Endothelial cell of umbilical vein (primary cell): ENCODE results near the gene CYTIP. TPM values are rescaled to one million over a fixed set of nuclear protein-coding genes. Genes with fewer than 3 reads are reported as not detected.

Source experiments
- BruUV-seq: library from RNA; stranded (reverse); fragments of 400-500 nt; replicated peaks from 2 replicates; lab custom pipeline; 2021; lab: Mats Ljungman, UMichigan
- CTCF ChIA-PET: fragments of 300-600, 350-600 bp; sonication (Branson Sonifier 250); formaldehyde crosslinking; loops from one replicate; lab custom pipeline; 2021; ENCODE audit warnings: antibody characterized with exemption, inconsistent platforms; lab: Charles Lee
- POLR2A ChIA-PET: fragments of 300-600, 350-600 bp; sonication (Branson Sonifier 250); formaldehyde crosslinking; loops from one replicate; lab custom pipeline; 2021; ENCODE audit warnings: antibody characterized with exemption, inconsistent platforms; lab: Charles Lee
- DNase-seq: peaks from one replicate; pipeline ENCODE4 v3.0.0-alpha.2; 2011; ENCODE audit warnings: low read depth, low spot score
- FAIRE-seq: peaks from 2 replicates; lab custom pipeline; 2011; peaks lifted over from hg19 to GRCh38; lab: Jason Lieb, UNC
- H2AFZ ChIP-seq: 2 replicates; pipeline ENCODE4 v1.6.0; 2012; ENCODE audit warnings: low read depth, low read length, control low read depth, inconsistent platforms
- H3K27ac ChIP-seq: 2 replicates; pipeline ENCODE4 v1.5.1; 2011; ENCODE audit warnings: low read depth, mild to moderate bottlenecking, control low read depth, low read length, moderate library complexity; ENCODE audit not compliant: insufficient read depth
- H3K27me3 ChIP-seq, 2 experiments: 2 replicates each; pipeline versions ENCODE4 v1.6.0 to v1.6.1; 2011; ENCODE audit warnings: low read length in 2 of 2, mixed read lengths in 1 of 2; ENCODE audit not compliant: control insufficient read depth in 2 of 2, insufficient read depth in 2 of 2
- H3K36me3 ChIP-seq, 2 experiments: 2 replicates in 1 of 2; 3 replicates in 1 of 2; pipeline ENCODE4 v1.5.1; 2011; ENCODE audit warnings: low read length in 2 of 2, mild to moderate bottlenecking in 1 of 2, moderate library complexity in 1 of 2; ENCODE audit not compliant: control insufficient read depth in 2 of 2, insufficient read depth in 2 of 2; ENCODE audit errors: extremely low read depth in 1 of 2
- H3K4me1 ChIP-seq: 3 replicates; pipeline ENCODE4 v1.5.1; 2011; ENCODE audit warnings: mild to moderate bottlenecking, low read length; ENCODE audit not compliant: control insufficient read depth, insufficient read depth; ENCODE audit errors: extremely low read depth
- H3K4me2 ChIP-seq: 2 replicates; pipeline ENCODE4 v1.6.1; 2011; ENCODE audit warnings: low read length, control low read depth, mixed read lengths; ENCODE audit not compliant: insufficient read depth
- H3K4me3 ChIP-seq, 3 experiments: fragments of 200-600 bp in 1 of 3; sonication (generic), shearing (Covaris generic) in 1 of 3; replicated peaks in 1 of 3; 2 replicates each; pipeline ENCODE4 v1.5.1; 2011 to 2016; ENCODE audit warnings: control low read depth in 3 of 3, low read length in 3 of 3, mild to moderate bottlenecking in 2 of 3, inconsistent platforms in 1 of 3, low read depth in 1 of 3, moderate library complexity in 1 of 3; ENCODE audit not compliant: insufficient read depth in 1 of 3
- H3K79me2 ChIP-seq: 2 replicates; pipeline ENCODE4 v1.6.0; 2012; ENCODE audit warnings: low read length, inconsistent platforms; ENCODE audit not compliant: control insufficient read depth, insufficient read depth
- H3K9ac ChIP-seq: replicated peaks from 2 replicates; pipeline ENCODE3; 2011; ENCODE audit warnings: low read length, control low read depth; ENCODE audit not compliant: insufficient read depth; ENCODE audit errors: extremely low read depth
- H3K9me1 ChIP-seq: replicated peaks from 3 replicates; pipeline ENCODE4 v1.6.0; 2011; ENCODE audit warnings: mild to moderate bottlenecking, low read length; ENCODE audit not compliant: control insufficient read depth, insufficient read depth; ENCODE audit errors: extremely low read depth
- H3K9me3 ChIP-seq: replicated peaks from 2 replicates; pipeline ENCODE4 v1.5.1; 2012; ENCODE audit warnings: low read length, inconsistent platforms; ENCODE audit not compliant: control insufficient read depth, insufficient read depth
- H4K20me1 ChIP-seq: replicated peaks from 2 replicates; pipeline ENCODE3; 2011; ENCODE audit warnings: mild to moderate bottlenecking, low read length; ENCODE audit not compliant: control insufficient read depth, insufficient read depth; ENCODE audit errors: extremely low read depth
- CTCF ChIP-seq, 2 donors: IDR thresholded peaks; 1 replicate in 1 of 2; 2 replicates in 1 of 2; pipeline ENCODE4 v1.5.1; 2011; ENCODE audit warnings: low read length in 2 of 2, mild to moderate bottlenecking in 2 of 2, moderate library complexity in 2 of 2, control low read depth in 1 of 2, inconsistent platforms in 1 of 2, low read depth in 1 of 2; ENCODE audit not compliant: insufficient read depth in 1 of 2; ENCODE audit errors: extremely low read depth in 1 of 2
- EZH2 ChIP-seq: IDR thresholded peaks from 2 replicates; pipeline ENCODE4 v1.6.1; 2012; ENCODE audit warnings: borderline replicate concordance, low read depth, mild to moderate bottlenecking, moderate library complexity, low read length, inconsistent platforms; ENCODE audit not compliant: severe bottlenecking
- FOS ChIP-seq: IDR thresholded peaks from 2 replicates; pipeline ENCODE4 v1.6.1; 2011; ENCODE audit warnings: mild to moderate bottlenecking, low read length, moderate library complexity, borderline replicate concordance; ENCODE audit not compliant: insufficient read depth
- GATA2 ChIP-seq: IDR thresholded peaks from 2 replicates; pipeline ENCODE4 v1.7.0; 2011; ENCODE audit warnings: low read depth, mild to moderate bottlenecking, moderate library complexity, mixed read lengths, low read length; ENCODE audit not compliant: insufficient read length, insufficient read depth
- JUN ChIP-seq: IDR thresholded peaks from 2 replicates; pipeline ENCODE4 v1.6.1; 2011; ENCODE audit warnings: borderline replicate concordance, low read depth; ENCODE audit not compliant: insufficient read length, insufficient read depth
- MAX ChIP-seq: IDR thresholded peaks from 2 replicates; pipeline ENCODE4 v1.6.1; 2011; ENCODE audit not compliant: insufficient read depth, insufficient read length
- MYC ChIP-seq: IDR thresholded peaks from one replicate; pipeline ENCODE4 v1.6.1; 2011; ENCODE audit warnings: mild to moderate bottlenecking, low read depth, low read length
- POLR2A ChIP-seq: IDR thresholded peaks from 2 replicates; pipeline ENCODE4 v1.6.1; 2012; ENCODE audit warnings: low read depth, mild to moderate bottlenecking, control low read depth, low read length
- POLR2AphosphoS5 ChIP-seq: IDR thresholded peaks from 2 replicates; pipeline ENCODE4 v1.6.1; 2012; ENCODE audit warnings: low read depth, mild to moderate bottlenecking, control low read depth, low read length, moderate library complexity; ENCODE audit not compliant: insufficient read depth
- dilution Hi-C: fragments of 300-500 bp; cut with MboI; formaldehyde crosslinking; loops from one replicate; pipeline ENCODE4 v1.15.0; 2019; ENCODE audit warnings: low sequenced_read_pairs; ENCODE audit not compliant: extremely low pct_ligation_motif_present
- intact Hi-C: fragments of 100-400 bp; cut with micrococcal nuclease; formaldehyde crosslinking; loops from one replicate; pipeline ENCODE4 v1.10.0; 2022
- polyA plus RNA-seq, 4 experiments: library from polyadenylated mRNA; depleted of rRNA in 3 of 4; stranded (reverse) in 3 of 4; unstranded in 1 of 4; fragments of >200 nt; gene quantifications; 2 replicates each; pipeline versions ENCODE4 v1.2.1 to v1.2.3, GENCODE V29; 2011 to 2012; ENCODE audit warnings: missing spikeins in 1 of 4
- total RNA-seq: library from RNA; stranded (reverse); gene quantifications from 2 replicates; pipeline ENCODE4 v1.2.3, GENCODE V29; 2021

CYTIP gene
- total and polyA plus RNA-seq, 2 donors (not counting 3 experiments of a cell fraction or from before 2014, with no cell fraction given) = not detected

GRCh38 chr2:157427922-157428303, 16.0 kb downstream of the CYTIP start:
- no peak overlapping the region for H2AFZ ChIP-seq
- BruUV-seq = no TSS peak
- no peak overlapping the region for H3K27ac ChIP-seq
- FAIRE-seq = no peak
- H3K4me1 ChIP-seq = peaks cover 1% of the 10 kb centered on the region
- no peaks in the 10 kb centered on the region for H4K20me1 ChIP-seq
- H3K9ac ChIP-seq = no peak overlapping the region
- no peak for TF ChIP-seq EZH2
- TF ChIP-seq MYC = no peak
- no peak for TF ChIP-seq CTCF (IDR thresholded peaks at IDR 0.05; ENCODE audit: extremely low read depth in 1 of 2, insufficient read depth in 1 of 2, low read depth in 1 of 2, low read length in 2 of 2)
- TF ChIP-seq GATA2 = no peak
- no peak for TF ChIP-seq POLR2AphosphoS5
- no peak for TF ChIP-seq FOS
- no peak for TF ChIP-seq MAX
- no peak for TF ChIP-seq POLR2A
- no peak for TF ChIP-seq JUN
- ChIA-PET CTCF (no interaction called here), POLR2A (no interaction called here)
- intact Hi-C loops (no loop called here), dilution Hi-C loops (no loop called here)
- no peak for DNase-seq
- H3K9me1 ChIP-seq = no peaks in the 10 kb centered on the region
- H3K36me3 ChIP-seq = no peaks in the 10 kb centered on the region
- no peak overlapping the region for H3K4me3 ChIP-seq
- no peak overlapping the region for H3K4me2 ChIP-seq
- no peaks in the 10 kb centered on the region for H3K9me3 ChIP-seq
- no peaks in the 10 kb centered on the region for H3K79me2 ChIP-seq
- peaks cover 0 to 3% of the 10 kb centered on the region in 2 experiments for H3K27me3 ChIP-seq
